ENCODE results near the gene PARN.

The PARN gene

GRCh38 chr16:14497245-14498082, 132.6 kb downstream of the PARN start:
- no peak overlapping the region for H3K4me3 ChIP-seq (ENCODE audit: low read length in 2 of 2)
- no peak overlapping the region for H3K27ac ChIP-seq (ENCODE audit: low read length)
- peaks cover 17% of the 10 kb centered on the region for H3K4me1 ChIP-seq (ENCODE audit: control insufficient read depth, insufficient read depth, low read length)
- H3K27me3 ChIP-seq (ENCODE audit: control insufficient read depth in 1 of 2, insufficient read depth in 2 of 2, low read length in 2 of 2) = no peaks in the 10 kb centered on the region
- no peak overlapping the region for H3K9ac ChIP-seq (ENCODE audit: low read length in 2 of 2)
- H3K36me3 ChIP-seq (ENCODE audit: control insufficient read depth in 2 of 2, insufficient read depth in 2 of 2, low read length in 2 of 2) = no peaks in the 10 kb centered on the region
- H3K9me3 ChIP-seq (ENCODE audit: control insufficient read depth in 2 of 2, low read length in 2 of 2) = no peaks in the 10 kb centered on the region

- no peak overlapping the region for H3K27ac ChIP-seq (ENCODE audit: low read length)
- no peaks in the 10 kb centered on the region for H3K36me3 ChIP-seq (ENCODE audit: control insufficient read depth in 2 of 2, insufficient read depth in 2 of 2, low read length in 2 of 2)
- H3K9me3 ChIP-seq (ENCODE audit: control insufficient read depth in 2 of 2, low read length in 2 of 2) = no peaks in the 10 kb centered on the region
- H3K9ac ChIP-seq (ENCODE audit: low read length in 2 of 2) = no peak overlapping the region
- H3K4me3 ChIP-seq (ENCODE audit: low read length in 2 of 2) = no peak overlapping the region
- H3K4me1 ChIP-seq (ENCODE audit: control insufficient read depth, insufficient read depth, low read length) = peaks cover 11% of the 10 kb centered on the region
- no peaks in the 10 kb centered on the region for H3K27me3 ChIP-seq (ENCODE audit: control insufficient read depth in 1 of 2, insufficient read depth in 2 of 2, low read length in 2 of 2)
Observed at GRCh38 chr16:14496786-14497185, 133.3 kb downstream of the PARN start.

GRCh38 chr16:14496047-14496770, 133.9 kb downstream of the PARN start:
- H3K27ac ChIP-seq (ENCODE audit: low read length) = no peak overlapping the region
- H3K4me1 ChIP-seq (ENCODE audit: control insufficient read depth, insufficient read depth, low read length) = peaks cover 6% of the 10 kb centered on the region
- no peaks in the 10 kb centered on the region for H3K27me3 ChIP-seq (ENCODE audit: control insufficient read depth in 1 of 2, insufficient read depth in 2 of 2, low read length in 2 of 2)

GRCh38 chr16:14495213-14496046, 134.6 kb downstream of the PARN start:
- Histone ChIP-seq H3K27me3 (ENCODE audit: control insufficient read depth in 1 of 2, insufficient read depth in 2 of 2, low read length in 2 of 2) (no peaks in the 10 kb centered on the region), H3K27ac (ENCODE audit: low read length) (no peak overlapping the region), H3K9ac (ENCODE audit: low read length in 2 of 2) (no peak overlapping the region), H3K4me3 (ENCODE audit: low read length in 2 of 2) (no peak overlapping the region), H3K36me3 (ENCODE audit: control insufficient read depth in 2 of 2, insufficient read depth in 2 of 2, low read length in 2 of 2) (no peaks in the 10 kb centered on the region), H3K4me1 (ENCODE audit: control insufficient read depth, insufficient read depth, low read length) (peaks cover 6% of the 10 kb centered on the region), H3K9me3 (ENCODE audit: control insufficient read depth in 2 of 2, low read length in 2 of 2) (no peaks in the 10 kb centered on the region)

More at GRCh38 chr16:14496047-14496770, 133.9 kb downstream of the PARN start:
- Histone ChIP-seq H3K9me3 (ENCODE audit: control insufficient read depth in 2 of 2, low read length in 2 of 2) (no peaks in the 10 kb centered on the region), H3K9ac (ENCODE audit: low read length in 2 of 2) (no peak overlapping the region), H3K36me3 (ENCODE audit: control insufficient read depth in 2 of 2, insufficient read depth in 2 of 2, low read length in 2 of 2) (no peaks in the 10 kb centered on the region), H3K4me3 (ENCODE audit: low read length in 2 of 2) (no peak overlapping the region)

- Histone ChIP-seq H3K9me3 (ENCODE audit: control insufficient read depth in 2 of 2, low read length in 2 of 2) (no peaks in the 10 kb centered on the region), H3K9ac (ENCODE audit: low read length in 2 of 2) (no peak overlapping the region), H3K4me1 (ENCODE audit: control insufficient read depth, insufficient read depth, low read length) (peaks cover 4% of the 10 kb centered on the region)
Observed at GRCh38 chr16:14494396-14494966, 135.6 kb downstream of the PARN start.

GRCh38 chr16:14493791-14494190, 136.3 kb downstream of the PARN start:
- Histone ChIP-seq H3K9me3 (ENCODE audit: control insufficient read depth in 2 of 2, low read length in 2 of 2) (no peaks in the 10 kb centered on the region), H3K4me3 (ENCODE audit: low read length in 2 of 2) (no peak overlapping the region), H3K4me1 (ENCODE audit: control insufficient read depth, insufficient read depth, low read length) (peaks cover 4% of the 10 kb centered on the region), H3K27me3 (ENCODE audit: control insufficient read depth in 1 of 2, insufficient read depth in 2 of 2, low read length in 2 of 2) (no peaks in the 10 kb centered on the region), H3K27ac (ENCODE audit: low read length) (no peak overlapping the region), H3K36me3 (ENCODE audit: control insufficient read depth in 2 of 2, insufficient read depth in 2 of 2, low read length in 2 of 2) (no peaks in the 10 kb centered on the region), H3K9ac (ENCODE audit: low read length in 2 of 2) (no peak overlapping the region)

More at GRCh38 chr16:14494396-14494966, 135.6 kb downstream of the PARN start:
- Histone ChIP-seq H3K36me3 (ENCODE audit: control insufficient read depth in 2 of 2, insufficient read depth in 2 of 2, low read length in 2 of 2) (no peaks in the 10 kb centered on the region), H3K4me3 (ENCODE audit: low read length in 2 of 2) (no peak overlapping the region), H3K27me3 (ENCODE audit: control insufficient read depth in 1 of 2, insufficient read depth in 2 of 2, low read length in 2 of 2) (no peaks in the 10 kb centered on the region), H3K27ac (ENCODE audit: low read length) (no peak overlapping the region)

GRCh38 chr16:14492614-14493013, 137.4 kb downstream of the PARN start:
- no peak overlapping the region for H3K4me3 ChIP-seq (ENCODE audit: low read length in 2 of 2)
- H3K36me3 ChIP-seq (ENCODE audit: control insufficient read depth in 2 of 2, insufficient read depth in 2 of 2, low read length in 2 of 2) = no peaks in the 10 kb centered on the region
- no peaks in the 10 kb centered on the region for H3K4me1 ChIP-seq (ENCODE audit: control insufficient read depth, insufficient read depth, low read length)
- no peaks in the 10 kb centered on the region for H3K9me3 ChIP-seq (ENCODE audit: control insufficient read depth in 2 of 2, low read length in 2 of 2)
- no peak overlapping the region for H3K27ac ChIP-seq (ENCODE audit: low read length)
- no peak overlapping the region for H3K9ac ChIP-seq (ENCODE audit: low read length in 2 of 2)
- no peaks in the 10 kb centered on the region for H3K27me3 ChIP-seq (ENCODE audit: control insufficient read depth in 1 of 2, insufficient read depth in 2 of 2, low read length in 2 of 2)

- H3K27ac ChIP-seq (ENCODE audit: low read length) = no peak overlapping the region
- H3K9ac ChIP-seq (ENCODE audit: low read length in 2 of 2) = no peak overlapping the region
Observed at GRCh38 chr16:14491861-14492529, 138.1 kb downstream of the PARN start.

GRCh38 chr16:14490235-14490634, 139.8 kb downstream of the PARN start:
- Histone ChIP-seq H3K27ac (ENCODE audit: low read length) (no peak overlapping the region), H3K27me3 (ENCODE audit: control insufficient read depth in 1 of 2, insufficient read depth in 2 of 2, low read length in 2 of 2) (no peaks in the 10 kb centered on the region), H3K4me3 (ENCODE audit: low read length in 2 of 2) (no peak overlapping the region), H3K9me3 (ENCODE audit: control insufficient read depth in 2 of 2, low read length in 2 of 2) (no peaks in the 10 kb centered on the region), H3K36me3 (ENCODE audit: control insufficient read depth in 2 of 2, insufficient read depth in 2 of 2, low read length in 2 of 2) (no peaks in the 10 kb centered on the region), H3K4me1 (ENCODE audit: control insufficient read depth, insufficient read depth, low read length) (peaks cover 13% of the 10 kb centered on the region), H3K9ac (ENCODE audit: low read length in 2 of 2) (no peak overlapping the region)

More at GRCh38 chr16:14491861-14492529, 138.1 kb downstream of the PARN start:
- Histone ChIP-seq H3K9me3 (ENCODE audit: control insufficient read depth in 2 of 2, low read length in 2 of 2) (no peaks in the 10 kb centered on the region), H3K36me3 (ENCODE audit: control insufficient read depth in 2 of 2, insufficient read depth in 2 of 2, low read length in 2 of 2) (no peaks in the 10 kb centered on the region), H3K27me3 (ENCODE audit: control insufficient read depth in 1 of 2, insufficient read depth in 2 of 2, low read length in 2 of 2) (no peaks in the 10 kb centered on the region), H3K4me3 (ENCODE audit: low read length in 2 of 2) (no peak overlapping the region), H3K4me1 (ENCODE audit: control insufficient read depth, insufficient read depth, low read length) (peaks cover 2% of the 10 kb centered on the region)

- Histone ChIP-seq H3K9me3 (ENCODE audit: control insufficient read depth in 2 of 2, low read length in 2 of 2) (no peaks in the 10 kb centered on the region), H3K36me3 (ENCODE audit: control insufficient read depth in 2 of 2, insufficient read depth in 2 of 2, low read length in 2 of 2) (no peaks in the 10 kb centered on the region), H3K27ac (ENCODE audit: low read length) (no peak overlapping the region), H3K27me3 (ENCODE audit: control insufficient read depth in 1 of 2, insufficient read depth in 2 of 2, low read length in 2 of 2) (no peaks in the 10 kb centered on the region), H3K4me1 (ENCODE audit: control insufficient read depth, insufficient read depth, low read length) (peaks cover 13% of the 10 kb centered on the region), H3K4me3 (ENCODE audit: low read length in 2 of 2) (no peak overlapping the region), H3K9ac (ENCODE audit: low read length in 2 of 2) (no peak overlapping the region)
Observed at GRCh38 chr16:14489460-14489859, 140.6 kb downstream of the PARN start.
